Fibroblast of skin of left biceps (primary cell): Measurements from ENCODE around the gene TALDO1.

Source experiments
- DNase-seq, 2 experiments: peaks; one replicate each; pipeline ENCODE4 v3.0.0-alpha.2; 2013; ENCODE audit warnings: low read depth in 2 of 2

TALDO1 gene

DNA sequence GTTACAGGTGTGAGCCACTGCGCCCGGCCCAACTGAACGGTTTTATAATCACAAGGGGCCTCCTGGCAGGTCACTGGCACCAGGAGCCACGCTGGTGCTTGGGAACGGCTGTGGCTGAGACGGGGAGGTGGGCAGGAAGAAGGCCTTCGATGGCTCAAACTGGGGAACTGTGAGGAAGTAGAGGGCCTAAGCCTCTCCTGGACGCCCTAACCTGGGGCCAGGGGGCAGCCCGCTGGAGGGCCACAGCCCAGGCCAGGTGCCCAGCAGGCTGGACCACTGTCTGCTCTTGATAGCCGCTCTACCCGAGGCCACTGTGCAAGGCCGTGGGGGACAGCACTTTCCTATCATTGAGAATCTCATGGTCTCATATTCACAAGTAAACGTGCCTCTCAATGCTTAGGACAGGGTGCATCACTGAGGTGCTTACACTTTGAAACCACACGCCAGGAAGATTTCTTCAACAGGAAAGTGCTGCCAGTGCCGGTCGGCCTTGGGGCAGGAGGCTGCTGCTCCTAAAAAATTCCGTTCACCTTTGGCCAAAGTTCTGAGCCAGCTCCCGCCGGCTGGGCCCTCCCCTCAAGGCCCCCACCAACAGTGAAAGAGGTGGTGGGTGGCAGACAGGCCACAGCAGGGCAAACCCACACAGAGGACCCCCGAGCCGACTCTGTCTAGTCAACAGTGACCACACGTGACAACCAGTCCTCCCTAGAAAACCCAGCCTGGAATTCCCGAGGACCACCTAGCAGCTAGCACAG, 22.8 kb downstream of the TALDO1 start:
- no peak for DNase-seq

DNA sequence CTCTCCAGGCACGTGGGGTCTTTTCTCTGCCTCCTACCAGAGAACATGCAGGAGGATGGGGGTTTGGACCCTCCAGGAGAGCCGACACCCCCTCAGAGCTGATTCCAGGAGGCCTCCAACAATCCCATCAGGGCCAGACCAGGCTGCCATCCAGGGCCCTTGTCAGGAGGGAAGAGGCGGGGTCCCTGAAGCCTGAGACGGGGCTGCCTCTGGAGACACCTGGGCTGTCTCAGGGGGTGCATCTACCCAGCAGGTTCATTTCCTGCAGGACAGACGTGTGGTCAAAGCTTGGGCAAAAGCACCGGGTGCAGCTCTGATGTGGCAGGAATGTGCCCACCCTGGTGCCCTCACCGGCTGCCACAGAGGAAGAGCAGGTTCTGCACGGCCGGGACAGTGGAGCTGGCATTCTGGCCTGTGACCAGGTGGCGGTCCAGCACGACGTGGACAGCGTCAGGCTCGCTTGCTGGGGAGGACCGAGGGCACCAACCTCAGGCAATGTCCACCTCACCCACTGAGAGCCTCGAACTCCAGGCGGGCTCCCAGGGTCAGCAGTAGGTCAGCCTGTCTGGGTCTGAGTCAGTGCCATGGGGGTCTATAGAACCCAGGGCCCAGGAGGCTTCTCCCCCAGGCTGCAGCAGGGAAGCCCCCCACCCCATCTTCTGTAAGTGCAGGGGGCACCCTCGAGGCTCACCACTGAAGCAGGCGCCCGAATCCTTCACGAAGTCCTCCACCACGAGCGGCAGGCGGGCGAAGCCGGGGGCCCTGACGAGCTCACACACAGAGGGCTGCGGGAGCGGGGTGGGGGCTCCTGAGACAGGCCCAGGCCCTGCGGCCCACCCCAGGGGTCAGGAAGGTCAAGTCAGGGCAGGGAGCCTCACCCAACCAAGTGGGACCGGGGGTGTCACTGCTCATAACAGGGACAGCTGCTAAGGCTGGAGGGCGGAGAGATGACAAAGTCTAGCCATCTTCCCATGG, 23.7 kb downstream of the TALDO1 start:
- DNase-seq, result no peak

DNA sequence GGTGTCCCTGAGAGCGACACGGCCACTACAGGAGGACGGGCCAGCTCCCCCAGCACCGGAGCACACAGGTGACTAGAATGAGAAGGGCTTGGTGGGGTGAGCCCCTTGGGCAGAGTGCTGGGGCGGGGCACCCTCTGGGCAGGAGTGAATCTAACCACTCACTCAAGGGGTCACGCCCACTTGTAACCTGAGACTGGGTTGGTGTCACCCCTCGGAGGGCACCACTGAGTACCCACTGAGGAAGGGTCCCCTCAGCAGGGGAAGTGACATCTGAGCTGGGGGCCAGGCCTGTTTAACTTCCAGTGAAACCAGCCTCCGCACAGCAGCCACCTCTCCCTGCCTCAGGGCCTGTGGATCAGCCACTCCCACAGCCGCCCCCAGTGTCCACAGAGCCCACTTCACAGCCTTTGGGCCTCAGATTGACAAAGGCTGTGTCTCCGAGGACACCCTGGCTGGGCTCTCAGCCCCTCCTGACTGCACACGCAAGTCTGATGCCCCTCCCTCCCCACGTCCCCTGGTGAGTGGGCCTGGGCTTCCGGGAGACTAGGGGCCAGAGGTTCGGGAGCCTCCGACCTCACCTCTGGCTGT, 24.4 kb downstream of the TALDO1 start:
- DNase-seq, result no peak

DNA sequence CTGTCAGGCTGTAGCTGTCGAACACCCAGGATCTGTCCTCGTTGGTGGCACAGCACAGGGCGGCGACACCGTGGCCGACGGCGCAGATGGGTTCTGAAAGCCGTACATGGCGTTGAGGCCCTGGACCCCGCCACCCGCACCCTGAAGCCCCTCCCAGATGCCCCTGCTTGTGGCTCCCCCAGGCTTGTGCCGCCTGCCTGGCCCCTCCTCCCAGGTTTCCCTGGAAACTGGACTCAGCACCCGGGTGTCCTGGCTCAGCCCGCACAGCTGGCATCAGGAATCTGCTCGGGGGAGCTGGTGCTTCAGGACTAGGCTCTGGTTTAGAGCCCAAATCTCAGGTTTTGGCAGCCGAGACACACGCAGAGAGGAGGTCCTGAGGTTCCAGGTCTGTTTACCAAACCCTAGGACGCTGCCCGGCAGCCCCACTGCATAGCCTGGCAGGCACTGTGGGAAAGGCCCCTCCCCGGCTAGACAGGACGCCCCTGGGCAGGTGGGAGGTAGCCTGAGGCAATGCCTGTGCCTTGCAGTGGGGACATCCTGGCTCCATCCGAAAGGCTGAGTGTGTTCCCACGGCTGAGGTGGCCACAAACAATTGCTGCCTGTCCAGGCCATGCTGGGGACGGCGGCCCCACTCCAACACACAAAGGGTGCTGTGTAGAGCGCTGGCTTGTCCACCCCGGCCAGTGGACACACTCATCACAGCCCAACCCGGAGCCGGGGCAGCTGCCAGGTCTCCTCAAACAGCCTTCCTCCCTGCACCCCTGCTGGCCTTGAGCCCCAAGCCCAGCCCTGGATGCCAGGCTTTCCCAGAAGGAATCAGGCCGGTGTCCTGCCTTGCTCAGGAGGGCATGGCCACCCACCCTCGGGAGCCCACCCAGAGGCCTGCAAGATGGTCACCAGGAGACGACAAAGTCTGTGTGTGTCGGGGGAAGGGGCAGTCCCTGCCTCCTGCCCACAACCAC, 25.4 kb downstream of the TALDO1 start:
- DNase-seq, result no peak

DNA sequence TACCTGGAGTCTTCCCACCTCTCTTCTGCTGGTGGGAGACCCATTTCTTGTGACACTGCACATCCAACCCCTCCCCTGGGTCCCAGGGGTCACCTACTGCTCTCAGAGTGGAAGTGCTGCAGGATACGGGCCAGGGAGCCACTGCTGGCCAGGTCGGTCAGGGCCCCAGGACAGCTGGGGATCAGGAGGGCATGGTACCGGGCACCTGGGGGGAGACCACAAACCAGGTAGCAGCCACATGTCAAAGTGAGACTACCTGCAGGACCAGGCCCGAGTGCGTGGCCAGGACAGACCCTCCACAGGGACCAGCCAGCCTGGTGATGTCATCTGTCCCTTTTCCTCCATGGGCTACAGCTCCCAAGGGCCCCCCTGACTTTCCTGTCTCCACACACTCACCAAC, 26.2 kb downstream of the TALDO1 start:
- DNase-seq, result no peak

DNA sequence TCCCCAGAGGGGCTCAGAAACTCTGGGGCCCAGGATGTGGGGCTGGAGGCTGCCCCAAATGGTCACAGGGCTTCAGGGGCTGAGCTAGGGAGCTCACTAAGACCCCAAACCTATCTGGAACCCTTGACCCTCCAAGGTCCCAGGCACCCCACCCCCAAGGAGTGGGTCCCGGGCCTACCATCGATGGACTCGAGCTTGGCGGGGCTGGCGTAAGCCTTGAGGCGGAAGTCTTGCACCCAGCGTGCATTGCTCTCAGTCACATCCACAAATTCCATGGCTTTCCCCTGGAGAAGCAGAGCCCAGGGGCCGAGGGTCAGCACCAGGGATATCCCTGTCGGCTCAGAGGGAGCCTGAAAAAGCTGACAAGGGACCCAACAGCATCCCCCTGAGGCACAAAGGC, 26.6 kb downstream of the TALDO1 start:
- DNase-seq, result no peak

DNA sequence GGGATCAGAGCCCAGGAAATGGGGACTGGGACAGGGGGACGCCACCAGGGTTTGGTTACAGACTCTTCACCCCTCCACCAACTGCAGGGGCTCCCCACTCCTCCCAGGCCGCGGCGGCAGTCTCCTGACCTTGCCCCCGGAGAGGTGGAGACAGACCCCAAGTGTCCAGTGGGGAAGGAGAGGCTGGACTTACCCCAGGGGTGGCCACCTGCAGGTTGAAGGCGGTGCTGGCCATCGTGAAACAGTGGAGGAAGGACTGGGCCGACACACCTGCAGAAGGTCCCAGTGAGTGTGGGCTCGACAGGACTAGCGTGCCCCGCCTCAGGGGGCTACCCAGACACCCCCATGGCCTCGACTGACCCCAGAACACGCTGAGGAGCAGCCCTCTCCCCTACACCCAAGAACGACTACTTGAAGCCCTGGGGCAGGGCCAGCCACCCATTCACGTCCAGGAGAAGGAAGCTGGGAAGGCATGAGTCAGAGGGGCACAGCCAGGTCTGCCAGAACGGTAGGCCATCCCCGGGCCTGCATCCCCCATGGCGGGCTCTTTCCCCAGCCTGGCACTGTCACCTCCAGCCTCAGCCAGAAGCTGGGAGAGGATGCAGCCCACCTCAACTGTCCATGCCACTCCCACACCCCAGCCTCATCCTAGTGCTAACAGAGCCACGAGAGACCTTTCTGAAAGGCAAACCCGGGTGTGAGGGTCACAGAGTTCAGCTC, 27.8 kb downstream of the TALDO1 start:
- DNase-seq, result no peak

DNA sequence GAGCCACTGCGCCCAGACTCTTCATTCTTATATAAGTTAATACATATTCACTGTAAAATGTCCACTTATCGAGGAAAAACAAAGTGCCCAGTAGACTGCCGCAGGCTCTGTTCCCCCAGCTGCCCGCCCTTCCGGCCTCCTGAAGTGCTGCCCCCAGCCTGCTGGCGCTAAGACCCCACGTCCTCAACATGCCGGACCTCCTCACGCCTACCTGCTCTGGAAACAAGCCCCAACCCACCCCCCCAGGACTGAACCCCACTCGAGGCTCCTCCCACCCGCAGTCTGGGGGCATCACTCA, 28.9 kb downstream of the TALDO1 start:
- DNase-seq, result no peak

DNA sequence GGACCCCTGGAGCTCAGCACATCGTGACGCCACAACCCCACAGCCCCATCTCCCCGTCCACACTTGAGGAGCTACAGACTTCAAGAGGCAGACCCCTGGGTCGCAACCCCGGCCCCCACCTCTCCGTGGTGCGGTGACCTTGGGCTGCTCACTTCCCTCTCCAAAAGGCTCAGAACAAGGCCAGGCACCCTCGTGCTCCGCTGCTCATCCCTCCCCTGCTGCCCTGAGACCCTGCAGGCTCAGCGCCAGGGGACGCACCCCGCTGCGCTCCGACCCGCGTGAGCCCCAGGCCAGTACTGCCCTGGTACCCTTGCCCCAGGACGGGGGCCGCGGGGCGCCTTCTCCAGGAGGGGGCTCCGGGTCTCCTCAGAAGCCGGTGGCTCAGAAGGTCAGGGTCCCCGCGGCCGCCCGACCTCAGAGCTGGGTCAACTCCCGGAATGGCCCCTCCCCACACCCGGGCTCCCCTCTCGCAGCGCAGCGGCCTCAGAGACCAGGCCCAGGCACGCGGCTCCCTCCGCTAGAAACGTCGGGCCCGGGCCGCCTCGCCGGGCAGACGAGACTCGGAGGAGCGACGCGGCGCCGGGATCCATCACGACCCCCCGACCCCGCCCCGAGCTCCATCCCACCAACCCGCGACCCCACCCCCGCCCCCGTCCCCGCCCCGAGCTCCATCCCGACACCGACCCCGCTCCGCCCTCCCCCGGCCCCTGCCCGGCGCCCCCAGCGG, 29.5 kb downstream of the TALDO1 start:
- no peak for DNase-seq

DNA sequence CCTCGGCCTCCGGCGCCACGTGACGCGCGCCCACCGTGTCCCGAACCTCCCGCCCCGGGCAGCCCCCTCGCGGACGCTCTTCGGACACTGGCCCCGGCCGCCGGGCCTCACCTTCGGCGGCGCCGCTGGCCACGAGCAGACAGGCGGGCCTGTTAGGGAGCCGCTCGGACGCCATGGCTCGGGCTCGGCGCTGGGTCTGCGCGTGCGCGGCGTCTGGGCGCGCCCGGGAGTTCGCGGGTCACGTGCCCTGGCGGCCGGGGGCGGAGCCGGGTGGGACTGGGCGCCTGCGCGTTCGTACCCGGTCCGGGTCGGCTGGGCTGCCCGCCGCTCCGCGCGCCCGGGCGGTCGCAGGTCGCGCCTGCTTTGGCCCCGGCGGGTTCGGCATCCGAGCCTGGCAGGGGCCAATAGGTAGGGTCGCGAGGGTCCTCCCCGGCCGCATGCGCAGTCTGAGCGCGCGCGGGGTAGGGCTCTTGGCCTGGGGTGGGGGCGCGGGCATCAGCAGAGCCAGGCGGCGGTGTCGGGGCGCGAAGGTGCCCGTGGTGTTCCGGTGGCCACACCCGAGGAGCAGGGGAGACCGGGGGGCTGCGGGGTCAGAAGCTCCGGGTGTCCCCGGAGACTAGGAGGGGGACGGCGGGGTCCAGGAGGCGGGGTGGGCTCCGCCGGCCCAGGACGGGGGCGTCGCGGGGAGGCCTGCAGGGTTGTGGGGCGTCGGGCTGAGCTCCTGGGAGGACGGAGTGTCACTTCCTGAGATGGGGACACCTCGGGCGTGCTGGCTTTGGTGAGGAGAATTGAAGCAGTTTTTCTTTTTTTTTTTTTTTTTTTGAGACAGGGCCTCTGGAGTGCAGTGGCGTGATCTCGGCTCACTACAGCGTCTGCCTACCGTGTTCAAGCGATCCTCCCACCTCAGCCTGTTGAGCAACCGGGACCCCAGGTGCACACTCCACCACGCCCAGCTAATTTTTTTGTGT, 30.3 kb downstream of the TALDO1 start, which contains the start of gene GATD1:
TSS of gene GATD1 (minus strand) at position 200 of the 968 bp plus-strand sequence. CDS start at position 175, 25 bp downstream.
- DNase-seq, result peak; percentile 49 to 52

DNA sequence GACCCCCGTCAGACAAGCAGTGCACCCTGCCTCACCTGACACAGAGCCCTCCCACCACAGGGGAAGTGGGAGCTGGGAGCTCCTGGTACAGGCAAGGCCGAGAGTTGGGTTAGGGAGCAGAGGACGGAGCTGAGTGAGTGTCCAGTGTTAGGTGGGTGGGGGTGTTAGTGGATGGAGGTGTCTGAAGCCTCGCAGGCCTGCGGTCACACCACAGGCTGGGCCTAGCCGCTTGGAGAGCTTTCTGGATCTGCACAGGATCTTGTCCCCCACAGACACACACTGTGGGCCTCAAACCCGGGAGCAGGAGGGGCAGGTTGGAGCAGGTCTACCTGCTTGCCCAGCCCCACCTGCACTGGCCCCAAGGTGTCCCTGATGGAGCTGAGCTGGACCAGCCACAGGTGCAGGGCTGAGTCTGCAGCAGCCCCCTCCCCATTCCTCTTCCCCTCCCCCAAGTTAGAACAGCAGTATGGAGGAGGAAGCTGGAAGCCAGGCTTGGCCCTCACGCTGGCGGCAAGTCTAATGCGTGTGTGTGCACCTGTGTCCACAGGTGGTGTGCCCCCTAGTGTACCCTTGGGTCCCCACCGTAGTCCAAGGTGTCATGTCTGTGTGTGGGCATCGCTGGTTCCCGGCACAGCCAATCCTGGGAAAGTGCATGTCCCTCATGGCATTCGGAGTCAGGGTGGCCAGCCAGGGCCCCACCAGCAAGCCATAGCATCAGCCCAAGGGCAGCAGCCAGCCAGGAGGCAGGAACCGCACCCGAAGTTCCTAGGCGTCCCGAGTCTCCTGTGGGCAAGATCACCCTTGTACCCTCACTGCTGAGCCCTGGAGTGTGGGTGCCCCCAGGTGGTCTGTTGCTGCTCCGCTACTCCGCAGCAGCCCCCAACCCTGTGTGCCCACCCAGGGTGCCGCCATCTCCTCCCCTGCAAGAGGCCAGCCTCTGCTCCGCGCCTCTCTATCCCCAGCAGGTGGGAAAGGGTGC, 32.0 kb downstream of the TALDO1 start:
- no peak for DNase-seq

DNA sequence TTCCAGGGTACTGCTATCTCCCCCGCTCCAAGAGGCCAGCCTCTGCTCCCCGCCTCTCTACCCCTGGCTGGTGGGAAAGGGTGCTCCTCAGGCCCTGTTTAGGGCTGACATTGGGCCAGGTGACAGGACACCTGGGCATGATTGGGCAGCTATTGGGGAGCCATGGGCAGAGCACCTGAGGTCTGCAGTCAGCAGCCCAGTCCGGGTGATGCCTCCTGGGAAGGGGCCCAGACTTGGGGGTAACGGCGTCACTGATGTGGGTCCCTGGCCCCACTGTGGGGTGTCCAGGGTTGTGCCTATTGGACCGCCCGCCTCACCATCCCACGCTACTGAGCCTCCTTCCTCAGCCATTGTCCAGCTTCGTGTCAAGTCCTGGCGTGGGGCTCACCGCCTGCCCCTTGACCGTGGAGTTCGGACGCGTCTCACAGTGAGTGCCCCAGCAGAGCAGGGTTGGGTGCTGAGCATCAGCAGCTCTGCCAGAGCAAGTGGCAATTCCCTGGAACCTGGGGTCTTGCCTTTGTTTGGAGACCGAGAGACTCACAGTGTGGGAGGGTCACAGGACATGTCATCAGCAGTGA, 32.8 kb downstream of the TALDO1 start:
- DNase-seq, result no peak

DNA sequence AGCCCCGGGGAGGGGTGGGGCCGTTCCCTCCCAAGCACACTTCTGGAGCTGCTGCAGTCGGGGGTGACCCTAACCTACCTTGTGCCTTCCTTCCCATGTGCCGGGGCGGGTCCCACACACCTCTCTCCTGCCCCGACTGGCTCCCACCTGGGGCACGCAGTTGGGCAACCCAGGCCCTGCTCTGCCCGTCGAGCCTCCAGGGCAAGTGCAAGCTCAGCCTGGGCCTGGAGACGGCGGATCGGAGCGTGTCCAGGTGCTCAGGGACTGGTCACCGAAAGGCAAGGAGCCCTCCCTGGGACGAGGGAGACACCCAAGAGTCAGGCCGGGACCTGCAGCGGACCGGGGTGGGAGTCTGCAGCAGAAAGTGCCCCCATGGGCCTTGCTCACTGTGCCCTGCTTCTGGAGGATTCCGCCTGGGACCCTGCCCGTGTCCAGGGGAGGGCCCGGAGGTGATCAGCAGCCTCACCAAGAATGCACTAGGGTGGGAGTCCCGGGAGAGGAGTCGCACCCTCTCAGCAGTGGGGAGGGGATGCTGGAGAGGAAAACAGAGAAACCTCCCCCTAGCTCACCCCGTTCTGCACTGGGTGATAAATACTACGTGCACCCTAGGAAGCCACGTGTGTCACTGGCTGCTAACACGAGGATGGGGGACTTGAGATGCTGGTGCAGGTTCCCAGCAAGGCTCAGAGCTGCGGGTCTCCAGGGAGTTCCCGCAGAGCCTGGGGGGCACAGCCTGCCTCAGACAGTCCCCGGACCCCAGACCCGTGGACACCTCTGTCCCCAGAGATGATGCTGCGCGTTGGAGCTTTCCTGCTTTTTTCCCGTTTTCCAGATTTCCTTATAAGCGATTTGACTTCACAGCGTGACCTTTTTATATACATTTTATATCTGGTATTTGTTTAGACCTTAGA, 35.3 kb downstream of the TALDO1 start:
- DNase-seq, result no peak

DNA sequence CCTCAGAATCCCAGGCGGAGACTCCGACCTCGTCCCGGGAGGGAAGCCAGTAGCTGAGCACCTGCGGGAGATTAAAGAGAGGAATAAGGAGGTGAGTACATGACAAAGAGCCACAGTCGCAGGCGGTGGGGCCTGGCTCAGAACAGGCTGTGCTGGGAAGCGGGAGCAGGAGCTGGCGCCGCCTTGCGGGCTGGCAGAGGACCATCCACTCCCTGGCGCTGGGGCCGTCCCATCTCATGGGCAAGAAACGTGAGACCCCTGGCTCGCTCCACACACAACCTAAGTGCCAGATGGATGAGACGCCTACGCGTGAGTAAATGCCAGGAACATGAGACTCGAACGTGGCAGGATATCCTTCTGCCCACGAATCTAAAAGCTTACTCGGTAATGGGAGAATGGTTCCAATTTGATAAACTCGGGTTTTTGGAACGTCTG, 36.3 kb downstream of the TALDO1 start:
- peak; percentile 64 to 67 for DNase-seq

DNA sequence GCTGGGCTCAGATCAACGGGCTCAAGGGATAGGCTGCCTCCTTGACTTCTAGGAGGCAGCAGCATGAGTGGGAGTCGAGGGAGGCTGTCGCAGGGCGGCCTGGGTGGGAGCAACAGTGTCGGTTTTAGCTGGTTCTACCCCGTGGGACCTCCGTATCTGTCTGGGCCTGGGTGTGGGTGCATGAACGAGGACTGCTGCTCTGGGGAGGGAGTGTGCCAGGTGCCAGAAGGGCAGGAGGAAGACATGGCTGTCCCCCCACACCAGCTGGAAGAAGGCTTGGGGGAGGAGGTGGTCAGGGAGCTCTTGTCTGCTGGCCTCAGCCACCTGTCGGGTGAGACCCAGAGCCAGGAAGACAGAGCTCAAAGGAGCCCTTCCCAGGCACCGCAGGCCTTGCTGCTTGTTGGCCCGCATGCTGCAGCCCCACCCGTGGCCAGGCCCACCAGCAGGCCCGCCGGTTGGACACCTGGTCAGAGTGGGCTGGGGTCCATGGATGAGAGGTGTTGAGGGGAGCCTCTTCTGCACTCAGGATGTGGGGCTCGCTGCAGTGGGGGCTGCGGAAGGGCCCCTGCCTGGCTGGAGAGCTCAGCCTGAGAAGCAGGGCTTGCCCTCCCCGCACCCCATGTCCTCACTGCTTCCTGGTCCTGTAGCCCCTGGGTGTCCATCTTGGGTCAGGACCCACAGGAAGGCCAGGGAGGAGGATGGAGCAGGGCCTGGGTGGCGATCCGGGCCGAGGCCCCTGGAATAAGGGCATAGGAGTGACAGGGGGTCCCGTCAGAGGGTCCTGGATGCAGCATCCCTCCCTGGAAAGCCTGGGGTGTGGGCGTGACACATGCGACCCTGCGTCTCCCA, 39.2 kb downstream of the TALDO1 start:
- no peak for DNase-seq
